ENCODE results near the gene PAX2.

- no peak for TF ChIP-seq CTCF (IDR thresholded peaks at IDR 0.05)
- TF ChIP-seq EP300 (IDR thresholded peaks at IDR 0.05; ENCODE audit: low read depth), result no peak
- TF ChIP-seq POLR2AphosphoS5 (IDR thresholded peaks at IDR 0.05), result no peak
- TF ChIP-seq POLR2A (IDR thresholded peaks at IDR 0.05), result no peak
These were observed 112.9 kb downstream of the PAX2 start for GRCh38 chr10:100858261-100858660.
